ENCODE data around the gene SLC10A7. TPM values are rescaled to one million over a fixed set of nuclear protein-coding genes. Genes with fewer than 3 reads are reported as not detected.

The SLC10A7 gene
- total RNA-seq, 1 experiment from 2014 or later, result 37.1 TPM

- H3K36me3 ChIP-seq (ENCODE audit: insufficient read depth, low read length, poor library complexity, severe bottlenecking), result no peaks in the 10 kb centered on the region
- BruUV-seq (replicated peaks), result no TSS peak
- no peaks in the 10 kb centered on the region for H3K27me3 ChIP-seq (replicated peaks; ENCODE audit: insufficient read depth, low read depth, low read length, poor library complexity)
- ChIA-PET CTCF (interaction anchor here (0.7 kb wide), 1 partner anchor 10 kb away, joined by 3 read pairs; no protein-coding TSS in a partner anchor), POLR2A (ENCODE audit: low non-redundant PET) (no interaction called here)
- H3K4me3 ChIP-seq (ENCODE audit: low read depth, low read length, poor library complexity, severe bottlenecking), result no peak overlapping the region
- no peak overlapping the region for H3K27ac ChIP-seq (ENCODE audit: low read depth, low read length, poor library complexity, severe bottlenecking)
- intact Hi-C loops (cut with micrococcal nuclease; ENCODE audit: unreplicated experiment), result no loop called here
- no peak for TF ChIP-seq EZH2 (IDR thresholded peaks at IDR 0.05; ENCODE audit: borderline replicate concordance, low read depth, low read length, poor library complexity, severe bottlenecking)
- no peak for TF ChIP-seq CTCF (conservative IDR thresholded peaks at IDR 0.05; ENCODE audit: low read depth, low read length)
- peaks cover 6% of the 10 kb centered on the region for H3K4me1 ChIP-seq (ENCODE audit: insufficient read depth, low read length, poor library complexity, severe bottlenecking)
- DNase-seq (ENCODE audit: low spot score), result no peak
- no peaks in the 10 kb centered on the region for H3K9me3 ChIP-seq (ENCODE audit: low read depth, low read length, poor library complexity, severe bottlenecking)
These were observed 260.7 kb downstream of the SLC10A7 start for GRCh38 chr4:146261041-146261440.

GRCh38 chr4:146260521-146260920, 261.2 kb downstream of the SLC10A7 start:
- ChIA-PET POLR2A (ENCODE audit: low non-redundant PET) (no interaction called here), CTCF (interaction anchor here (0.7 kb wide), 1 partner anchor 10 kb away, joined by 3 read pairs; no protein-coding TSS in a partner anchor)
- intact Hi-C loops (cut with micrococcal nuclease; ENCODE audit: unreplicated experiment), result no loop called here
- Histone ChIP-seq H3K4me3 (ENCODE audit: low read depth, low read length, poor library complexity, severe bottlenecking) (no peak overlapping the region), H3K27ac (ENCODE audit: low read depth, low read length, poor library complexity, severe bottlenecking) (no peak overlapping the region), H3K27me3 (replicated peaks; ENCODE audit: insufficient read depth, low read depth, low read length, poor library complexity) (no peaks in the 10 kb centered on the region), H3K4me1 (ENCODE audit: insufficient read depth, low read length, poor library complexity, severe bottlenecking) (peaks cover 7% of the 10 kb centered on the region), H3K36me3 (ENCODE audit: insufficient read depth, low read length, poor library complexity, severe bottlenecking) (no peaks in the 10 kb centered on the region), H3K9me3 (ENCODE audit: low read depth, low read length, poor library complexity, severe bottlenecking) (no peaks in the 10 kb centered on the region)
- DNase-seq (ENCODE audit: low spot score), result no peak
- no TSS peak for BruUV-seq (replicated peaks)
- no peak for TF ChIP-seq EZH2 (IDR thresholded peaks at IDR 0.05; ENCODE audit: borderline replicate concordance, low read depth, low read length, poor library complexity, severe bottlenecking)
- TF ChIP-seq CTCF (conservative IDR thresholded peaks at IDR 0.05; ENCODE audit: low read depth, low read length), result no peak

GRCh38 chr4:146257511-146257910, 264.2 kb downstream of the SLC10A7 start:
- ChIA-PET POLR2A (ENCODE audit: low non-redundant PET) (no interaction called here), CTCF (no interaction called here)
- Histone ChIP-seq H3K4me1 (ENCODE audit: insufficient read depth, low read length, poor library complexity, severe bottlenecking) (peaks cover 7% of the 10 kb centered on the region), H3K27ac (ENCODE audit: low read depth, low read length, poor library complexity, severe bottlenecking) (no peak overlapping the region), H3K9me3 (ENCODE audit: low read depth, low read length, poor library complexity, severe bottlenecking) (no peaks in the 10 kb centered on the region), H3K4me3 (ENCODE audit: low read depth, low read length, poor library complexity, severe bottlenecking) (no peak overlapping the region), H3K36me3 (ENCODE audit: insufficient read depth, low read length, poor library complexity, severe bottlenecking) (no peaks in the 10 kb centered on the region), H3K27me3 (replicated peaks; ENCODE audit: insufficient read depth, low read depth, low read length, poor library complexity) (no peaks in the 10 kb centered on the region)
- TF ChIP-seq EZH2 (IDR thresholded peaks at IDR 0.05; ENCODE audit: borderline replicate concordance, low read depth, low read length, poor library complexity, severe bottlenecking) (no peak), CTCF (conservative IDR thresholded peaks at IDR 0.05; ENCODE audit: low read depth, low read length) (no peak)
- no TSS peak for BruUV-seq (replicated peaks)
- intact Hi-C loops (cut with micrococcal nuclease; ENCODE audit: unreplicated experiment), result no loop called here
- no peak for DNase-seq (ENCODE audit: low spot score)
